HEK293 (cell line): ENCODE data around the gene KCNK18.

Experiments
- BCL11A ChIP-seq: fragments of 450-650 bp; formaldehyde crosslinking; IDR thresholded peaks from 2 replicates; pipeline ENCODE4 v1.5.1; 2016; ENCODE audit warnings: low read depth, missing biosample characterization, missing genetic modification characterization
- HOXD13 ChIP-seq: sonication (generic); formaldehyde crosslinking; IDR thresholded peaks from 2 replicates; pipeline ENCODE4 v1.8.0; 2022; ENCODE audit warnings: missing genetic modification reagents, borderline replicate concordance
- KLF17 ChIP-seq: fragments of 450-650 bp; formaldehyde crosslinking; IDR thresholded peaks from 2 replicates; pipeline ENCODE4 v1.5.1; 2016; ENCODE audit warnings: missing biosample characterization, missing genetic modification characterization
- KLF8 ChIP-seq: fragments of 450-650 bp; formaldehyde crosslinking; IDR thresholded peaks from 2 replicates; pipeline ENCODE4 v1.5.1; 2016; ENCODE audit warnings: missing biosample characterization, missing genetic modification characterization
- KLF9 ChIP-seq: fragments of 450-650 bp; formaldehyde crosslinking; IDR thresholded peaks from 2 replicates; pipeline ENCODE4 v1.5.1; 2016; ENCODE audit warnings: missing biosample characterization, missing genetic modification characterization, low read depth
- SCRT2 ChIP-seq: fragments of 450-650 bp; formaldehyde crosslinking; IDR thresholded peaks from 2 replicates; pipeline ENCODE4 v1.5.1; 2016; ENCODE audit warnings: missing biosample characterization, missing genetic modification characterization
- SETDB1 ChIP-seq: IDR thresholded peaks from one replicate; pipeline ENCODE4 v1.6.1; 2017; ENCODE audit warnings: mild to moderate bottlenecking, low read length, moderate library complexity, mixed read lengths; ENCODE audit not compliant: insufficient read length
- SP3 ChIP-seq: fragments of 450-650 bp; formaldehyde crosslinking; IDR thresholded peaks from 2 replicates; pipeline ENCODE4 v1.5.1; 2016; ENCODE audit warnings: missing biosample characterization, missing genetic modification characterization
- SP7 ChIP-seq: fragments of 450-650 bp; formaldehyde crosslinking; IDR thresholded peaks from 2 replicates; pipeline ENCODE4 v1.5.1; 2016; ENCODE audit warnings: missing biosample characterization, missing genetic modification characterization
- ZBTB6 ChIP-seq: fragments of 450-650 bp; formaldehyde crosslinking; IDR thresholded peaks from 2 replicates; pipeline ENCODE4 v1.5.1; 2017; ENCODE audit warnings: missing biosample characterization, missing genetic modification characterization
- ZBTB7A ChIP-seq: fragments of 450-650 bp; formaldehyde crosslinking; IDR thresholded peaks from 2 replicates; pipeline ENCODE4 v1.5.1; 2016; ENCODE audit warnings: low read depth, missing biosample characterization, missing genetic modification characterization
- ZFHX2 ChIP-seq: fragments of 450-650 bp; formaldehyde crosslinking; conservative IDR thresholded peaks from 2 replicates; pipeline ENCODE4 v1.5.1; 2016; ENCODE audit warnings: missing biosample characterization, missing genetic modification characterization
- ZFP3 ChIP-seq: fragments of 450-650 bp; formaldehyde crosslinking; IDR thresholded peaks from 2 replicates; pipeline ENCODE4 v1.5.1; 2016; ENCODE audit warnings: low read depth, missing biosample characterization, missing genetic modification characterization
- ZFP69B ChIP-seq: fragments of 450-650 bp; formaldehyde crosslinking; IDR thresholded peaks from 2 replicates; pipeline ENCODE4 v1.5.1; 2016; ENCODE audit warnings: missing biosample characterization, missing genetic modification characterization
- ZNF10 ChIP-seq: fragments of 450-650 bp; formaldehyde crosslinking; IDR thresholded peaks from 2 replicates; pipeline ENCODE4 v1.5.1; 2017; ENCODE audit warnings: missing biosample characterization, missing genetic modification characterization
- ZNF121 ChIP-seq: fragments of 450-650 bp; formaldehyde crosslinking; IDR thresholded peaks from 2 replicates; pipeline ENCODE4 v1.5.1; 2016; ENCODE audit warnings: missing biosample characterization, missing genetic modification characterization
- ZNF132 ChIP-seq: fragments of 450-650 bp; formaldehyde crosslinking; IDR thresholded peaks from 2 replicates; pipeline ENCODE4 v1.5.1; 2017; ENCODE audit warnings: missing biosample characterization, missing genetic modification characterization, borderline replicate concordance
- ZNF16 ChIP-seq: fragments of 450-650 bp; formaldehyde crosslinking; IDR thresholded peaks from 2 replicates; pipeline ENCODE4 v1.5.1; 2016; ENCODE audit warnings: low read depth, missing biosample characterization, missing genetic modification characterization
- ZNF169 ChIP-seq: fragments of 450-650 bp; formaldehyde crosslinking; IDR thresholded peaks from 2 replicates; pipeline ENCODE4 v1.5.1; 2016; ENCODE audit warnings: missing biosample characterization, missing genetic modification characterization
- ZNF221 ChIP-seq: fragments of 450-650 bp; formaldehyde crosslinking; IDR thresholded peaks from 2 replicates; pipeline ENCODE4 v1.5.1; 2017; ENCODE audit warnings: missing biosample characterization, missing genetic modification characterization, borderline replicate concordance
- ZNF248 ChIP-seq: fragments of 450-650 bp; formaldehyde crosslinking; IDR thresholded peaks from 2 replicates; pipeline ENCODE4 v1.5.1; 2017; ENCODE audit warnings: missing biosample characterization, missing genetic modification characterization
- ZNF335 ChIP-seq: fragments of 450-650 bp; formaldehyde crosslinking; conservative IDR thresholded peaks from 2 replicates; pipeline ENCODE4 v1.5.1; 2016; ENCODE audit warnings: missing biosample characterization, missing genetic modification characterization
- ZNF341 ChIP-seq: fragments of 450-650 bp; formaldehyde crosslinking; IDR thresholded peaks from 2 replicates; pipeline ENCODE4; 2016; ENCODE audit warnings: low read depth, missing biosample characterization, missing genetic modification characterization
- ZNF362 ChIP-seq: fragments of 450-650 bp; formaldehyde crosslinking; IDR thresholded peaks from 2 replicates; pipeline ENCODE4 v1.5.1; 2016; ENCODE audit warnings: missing biosample characterization, missing genetic modification characterization
- ZNF391 ChIP-seq: fragments of 450-650 bp; formaldehyde crosslinking; IDR thresholded peaks from 2 replicates; pipeline ENCODE4 v1.5.1; 2016; ENCODE audit warnings: low read depth, missing biosample characterization, missing genetic modification characterization, borderline replicate concordance
- ZNF473 ChIP-seq: fragments of 450-650 bp; formaldehyde crosslinking; IDR thresholded peaks from 2 replicates; pipeline ENCODE4 v1.5.1; 2017; ENCODE audit warnings: missing biosample characterization, missing genetic modification characterization
- ZNF530 ChIP-seq: fragments of 450-650 bp; formaldehyde crosslinking; IDR thresholded peaks from 2 replicates; pipeline ENCODE4 v1.5.1; 2016; ENCODE audit warnings: low read depth, missing biosample characterization, missing genetic modification characterization
- ZNF549 ChIP-seq: fragments of 450-650 bp; IDR thresholded peaks from 2 replicates; pipeline ENCODE4 v1.5.1; 2018; ENCODE audit warnings: missing biosample characterization, missing genetic modification characterization, mild to moderate bottlenecking, inconsistent platforms, moderate library complexity
- ZNF560 ChIP-seq: fragments of 450-650 bp; formaldehyde crosslinking; IDR thresholded peaks from 2 replicates; pipeline ENCODE4 v1.5.1; 2017; ENCODE audit warnings: missing biosample characterization, missing genetic modification characterization, borderline replicate concordance
- ZNF561 ChIP-seq: fragments of 450-650 bp; IDR thresholded peaks from 2 replicates; pipeline ENCODE4 v1.5.1; 2018; ENCODE audit warnings: missing biosample characterization, missing genetic modification characterization, borderline replicate concordance
- ZNF645 ChIP-seq: fragments of 450-650 bp; formaldehyde crosslinking; IDR thresholded peaks from 2 replicates; pipeline ENCODE4; 2016; ENCODE audit warnings: missing biosample characterization, missing genetic modification characterization
- ZNF660 ChIP-seq: fragments of 450-650 bp; IDR thresholded peaks from 2 replicates; pipeline ENCODE4 v1.5.1; 2018; ENCODE audit warnings: missing biosample characterization, mild to moderate bottlenecking, missing genetic modification characterization
- ZNF692 ChIP-seq: fragments of 450-650 bp; formaldehyde crosslinking; IDR thresholded peaks from 2 replicates; pipeline ENCODE4 v1.5.1; 2016; ENCODE audit warnings: missing biosample characterization, missing genetic modification characterization
- ZNF76 ChIP-seq: fragments of 450-650 bp; formaldehyde crosslinking; IDR thresholded peaks from 2 replicates; pipeline ENCODE4; 2016; ENCODE audit warnings: low read depth, missing biosample characterization, missing genetic modification characterization, borderline replicate concordance
- ZNF837 ChIP-seq: fragments of 450-650 bp; formaldehyde crosslinking; IDR thresholded peaks from 2 replicates; pipeline ENCODE4 v1.5.1; 2016; ENCODE audit warnings: missing biosample characterization, missing genetic modification characterization
- ZSCAN23 ChIP-seq: fragments of 450-650 bp; formaldehyde crosslinking; IDR thresholded peaks from 2 replicates; pipeline ENCODE4 v1.5.1; 2016; ENCODE audit warnings: missing biosample characterization, missing genetic modification characterization

Gene KCNK18

GRCh38 chr10:117162093-117163060, 34.9 kb upstream of the KCNK18 start (continued):
- TF ChIP-seq ZNF121 (tag by site-specific recombination) (no peak), ZNF16 (tag by site-specific recombination) (no peak), ZNF660 (tag by site-specific recombination) (no peak), ZNF645 (tag by site-specific recombination) (no peak), SETDB1 (no peak), ZNF221 (tag by site-specific recombination) (no peak), SCRT2 (tag by site-specific recombination) (no peak), ZBTB6 (no peak), ZNF132 (tag by site-specific recombination) (no peak), ZNF837 (tag by site-specific recombination) (no peak), ZFHX2 (tag by site-specific recombination) (peak; percentile 53), ZNF248 (tag by site-specific recombination) (no peak), ZNF76 (tag by site-specific recombination) (no peak), ZNF549 (tag by site-specific recombination) (no peak), SP3 (tag by site-specific recombination) (no peak), ZFP69B (tag by site-specific recombination) (no peak), ZNF473 (tag by site-specific recombination) (no peak), KLF17 (tag by site-specific recombination) (peak; percentile 53; the same call in 1 of the 2 replicates), ZNF341 (tag by site-specific recombination) (no peak), BCL11A (tag by site-specific recombination) (no peak), ZNF560 (tag by site-specific recombination) (no peak), KLF9 (tag by site-specific recombination) (0 out of 2 replicates have a peak, but pooled peaks have one; percentile 27), KLF8 (no peak), ZNF530 (no peak), ZSCAN23 (tag by site-specific recombination) (no peak), HOXD13 (CRISPR knock-in tag) (no peak), ZNF391 (tag by site-specific recombination) (no peak), ZNF10 (tag by site-specific recombination) (no peak), SP7 (tag by site-specific recombination) (0 out of 2 replicates have a peak, but pooled peaks have one; percentile 18), ZNF692 (no peak), ZNF169 (tag by site-specific recombination) (no peak), ZNF335 (tag by site-specific recombination) (peak; percentile 56), ZBTB7A (tag by site-specific recombination) (no peak), ZNF561 (tag by site-specific recombination) (no peak), ZNF362 (no peak), ZFP3 (tag by site-specific recombination) (no peak)
